Mucosa of stomach (tissue), 1 donor: ENCODE measurements around the gene TNRC18.

Source experiments
- H3K27me3 ChIP-seq: one replicate; pipeline ENCODE4 v1.7.0; 2013; ENCODE audit warnings: mild to moderate bottlenecking, low read length; ENCODE audit not compliant: control insufficient read depth, insufficient read depth
- H3K36me3 ChIP-seq: one replicate; pipeline ENCODE4 v1.7.0; 2013; ENCODE audit warnings: low read length; ENCODE audit not compliant: control insufficient read depth, insufficient read depth
- H3K4me1 ChIP-seq: one replicate; pipeline ENCODE4 v1.7.0; 2013; ENCODE audit warnings: mild to moderate bottlenecking, low read length; ENCODE audit not compliant: control insufficient read depth, insufficient read depth
- H3K4me3 ChIP-seq: one replicate; pipeline ENCODE4 v1.7.0; 2013; ENCODE audit warnings: low read length
- H3K9ac ChIP-seq: one replicate; pipeline ENCODE4 v1.7.0; 2013; ENCODE audit warnings: mild to moderate bottlenecking, low read length, moderate library complexity
- H3K9me3 ChIP-seq: one replicate; pipeline ENCODE4 v1.7.0; 2013; ENCODE audit warnings: mild to moderate bottlenecking, low read length, moderate library complexity; ENCODE audit not compliant: control insufficient read depth
- donor health status: Pancreatic carcinoma.

Gene TNRC18

DNA sequence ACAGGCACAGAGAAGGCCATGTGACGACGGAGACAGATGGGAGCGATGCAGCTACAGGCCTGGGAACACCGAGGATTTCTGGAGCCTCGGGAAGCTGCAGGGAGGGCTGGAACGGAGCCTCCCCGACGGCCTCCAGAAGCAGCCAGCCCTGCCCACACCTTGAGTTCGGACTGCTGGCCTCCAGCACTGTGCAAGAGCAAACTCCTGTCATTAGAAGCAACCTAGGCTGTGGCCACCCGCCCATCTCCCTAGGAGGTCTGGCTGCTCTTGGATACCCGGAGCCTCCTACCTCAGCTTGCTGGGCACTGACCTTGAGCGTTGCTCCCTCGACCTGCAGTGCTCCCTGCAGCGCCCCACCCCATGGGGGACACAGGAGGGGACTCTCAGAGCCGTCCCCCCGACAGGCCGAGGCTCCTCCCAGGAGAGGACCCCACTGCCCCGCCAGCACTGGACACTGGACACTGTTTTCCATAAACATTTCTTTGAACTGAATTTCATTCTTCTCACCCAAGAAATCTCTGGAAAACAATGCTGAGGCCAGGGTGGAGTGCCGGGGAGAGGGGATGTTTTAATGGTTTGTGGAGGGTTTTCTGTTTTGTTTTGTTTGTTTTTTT, 22.5 kb upstream of the TNRC18 start:
- Histone ChIP-seq H3K27me3 (no peaks in the 10 kb centered on the region), H3K36me3 (no peaks in the 10 kb centered on the region), H3K4me1 (no peaks in the 10 kb centered on the region), H3K4me3 (no peak overlapping the region), H3K9ac (no peak overlapping the region), H3K9me3 (no peaks in the 10 kb centered on the region)

DNA sequence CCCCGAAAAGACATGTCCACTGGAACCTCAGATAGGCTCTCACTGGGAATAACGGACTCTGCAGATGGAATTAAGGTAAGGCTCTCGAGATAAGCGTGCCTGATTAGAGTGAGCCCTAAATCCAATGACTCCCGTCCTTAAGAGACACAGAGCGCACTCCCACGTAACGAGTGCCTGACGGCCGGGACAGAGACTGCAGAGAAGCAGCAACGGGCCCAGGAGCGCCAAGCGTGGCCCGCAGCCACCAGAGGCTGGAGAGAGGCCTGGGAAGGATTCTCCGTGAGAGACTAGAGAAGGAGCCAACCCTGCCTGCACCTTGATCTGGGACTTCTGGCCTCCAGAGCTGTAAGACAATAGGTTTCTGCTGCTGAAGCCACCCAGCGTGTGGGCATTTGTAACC, 20.0 kb upstream of the TNRC18 start:
- Histone ChIP-seq H3K4me1 (no peaks in the 10 kb centered on the region), H3K9ac (no peak overlapping the region), H3K9me3 (no peaks in the 10 kb centered on the region), H3K27me3 (no peaks in the 10 kb centered on the region), H3K36me3 (no peaks in the 10 kb centered on the region), H3K4me3 (no peak overlapping the region)

DNA sequence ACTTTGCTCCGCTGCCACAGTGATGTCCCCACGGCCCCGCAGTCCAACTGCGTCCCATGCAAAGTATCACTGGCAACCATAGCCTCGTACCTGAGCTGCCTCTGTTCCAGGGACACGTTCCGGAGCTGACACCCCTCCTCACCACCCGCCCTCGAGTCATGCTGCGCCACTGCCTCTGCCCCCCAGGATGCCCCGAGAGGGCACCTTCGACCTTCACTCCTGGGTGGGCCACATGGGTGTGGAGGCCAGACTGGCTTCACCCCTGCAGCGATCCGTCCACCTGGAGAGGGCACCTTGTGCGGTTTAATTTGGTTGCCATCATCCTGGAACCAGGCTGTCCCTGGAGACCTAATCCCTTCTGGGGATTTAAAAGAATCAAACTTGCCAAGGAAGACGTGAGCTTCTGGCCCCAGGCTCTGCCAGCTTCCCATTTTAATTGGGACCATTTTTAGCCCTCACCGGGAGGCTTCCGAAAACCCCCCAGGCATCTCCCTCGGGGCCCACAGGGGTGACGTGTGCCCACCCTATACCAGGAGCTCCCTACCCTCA, 19.2 kb upstream of the TNRC18 start:
- Histone ChIP-seq H3K4me3 (no peak overlapping the region), H3K9ac (no peak overlapping the region), H3K9me3 (no peaks in the 10 kb centered on the region), H3K36me3 (no peaks in the 10 kb centered on the region), H3K27me3 (no peaks in the 10 kb centered on the region), H3K4me1 (no peaks in the 10 kb centered on the region)

DNA sequence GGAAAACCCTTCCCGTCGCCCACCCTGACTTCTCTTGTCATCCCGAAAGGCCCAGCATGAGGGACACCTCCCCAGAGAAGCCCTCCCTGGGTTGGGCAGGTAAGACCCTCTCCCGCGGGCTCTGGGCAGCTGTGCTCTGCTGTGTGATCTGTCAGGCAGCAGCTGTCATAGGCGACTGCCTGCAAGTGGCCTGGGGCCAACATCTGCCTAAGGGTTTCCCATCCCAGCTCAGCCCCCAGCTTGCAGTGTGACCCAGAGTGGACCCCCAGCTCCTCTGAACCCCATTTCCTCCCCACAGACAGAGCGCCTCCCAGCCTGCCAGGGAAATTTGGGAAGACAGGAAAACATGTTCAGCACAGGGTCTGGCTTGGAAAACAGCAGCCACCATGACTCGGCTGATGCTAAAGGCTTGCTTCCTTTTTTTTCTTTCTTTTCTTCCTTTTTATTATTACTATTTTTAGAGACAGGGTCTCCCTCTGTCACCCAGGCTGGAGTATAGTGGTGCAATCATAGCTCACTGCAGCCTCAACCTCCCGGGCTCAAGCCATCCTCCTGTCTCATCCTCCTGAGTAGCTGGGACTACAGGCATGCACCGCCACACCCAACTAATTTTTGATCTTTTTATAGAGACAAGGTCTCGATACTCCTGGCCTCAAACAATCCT, 18.3 kb upstream of the TNRC18 start:
- H3K36me3 ChIP-seq = no peaks in the 10 kb centered on the region

DNA sequence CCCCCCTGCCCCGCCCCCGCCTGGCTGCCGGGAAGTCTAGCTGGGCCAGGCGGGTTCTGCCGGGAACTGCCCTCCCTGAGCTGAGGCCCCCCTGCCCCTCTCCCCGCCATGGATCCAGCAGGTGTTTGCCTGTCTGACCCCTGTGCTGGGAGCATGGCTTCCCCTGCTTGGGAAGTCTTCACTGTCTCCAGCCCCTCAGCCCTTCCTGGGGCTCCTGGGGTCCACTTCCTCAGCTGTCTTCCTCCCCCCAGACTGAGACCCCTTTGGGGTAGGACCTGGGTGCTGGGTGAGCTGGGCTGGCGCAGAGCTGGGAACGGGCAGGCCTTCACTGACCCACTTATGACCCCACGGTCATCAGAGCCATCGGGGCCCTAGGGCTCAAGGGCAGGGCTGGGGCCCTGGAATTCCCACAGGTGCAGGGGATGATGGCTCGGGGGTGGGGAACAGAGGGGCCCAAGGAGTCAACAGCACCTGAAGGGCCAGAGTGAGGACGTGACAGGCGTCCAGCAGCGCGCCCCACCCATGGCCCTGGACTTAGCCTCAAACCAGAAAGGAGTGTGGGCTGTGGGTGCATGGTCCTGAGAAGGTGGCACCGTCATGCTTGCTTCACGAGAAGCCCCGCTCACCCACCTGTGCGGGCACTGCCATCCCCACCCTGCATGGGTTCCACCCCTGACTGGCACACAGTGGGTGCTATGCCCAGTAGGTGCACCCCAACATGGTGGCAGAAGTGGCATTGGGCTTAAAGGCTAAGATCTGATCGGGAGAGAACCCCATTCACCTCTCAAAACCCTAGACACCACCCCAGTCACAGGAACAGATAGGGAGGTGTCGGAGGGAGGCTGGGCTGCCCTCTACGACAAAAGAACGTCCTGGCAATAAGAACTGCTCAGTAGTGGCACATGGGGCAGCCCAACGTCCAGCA, 16.2 kb upstream of the TNRC18 start:
- H3K36me3 ChIP-seq = no peaks in the 10 kb centered on the region
- H3K27me3 ChIP-seq = no peaks in the 10 kb centered on the region
- no peaks in the 10 kb centered on the region for H3K9me3 ChIP-seq
- H3K4me3 ChIP-seq = no peak overlapping the region
- no peak overlapping the region for H3K9ac ChIP-seq
- no peaks in the 10 kb centered on the region for H3K4me1 ChIP-seq

More for the DNA sequence above, 18.3 kb upstream of the TNRC18 start:
- H3K4me3 ChIP-seq = no peak overlapping the region
- no peaks in the 10 kb centered on the region for H3K9me3 ChIP-seq
- H3K27me3 ChIP-seq = no peaks in the 10 kb centered on the region
- H3K4me1 ChIP-seq = no peaks in the 10 kb centered on the region
- H3K9ac ChIP-seq = no peak overlapping the region

- Histone ChIP-seq H3K27me3 (no peaks in the 10 kb centered on the region), H3K36me3 (no peaks in the 10 kb centered on the region), H3K9me3 (no peaks in the 10 kb centered on the region), H3K4me3 (no peak overlapping the region), H3K9ac (no peak overlapping the region), H3K4me1 (no peaks in the 10 kb centered on the region)
Observed at GRCh38 chr7:5439209-5439571, 15.6 kb upstream of the TNRC18 start.

DNA sequence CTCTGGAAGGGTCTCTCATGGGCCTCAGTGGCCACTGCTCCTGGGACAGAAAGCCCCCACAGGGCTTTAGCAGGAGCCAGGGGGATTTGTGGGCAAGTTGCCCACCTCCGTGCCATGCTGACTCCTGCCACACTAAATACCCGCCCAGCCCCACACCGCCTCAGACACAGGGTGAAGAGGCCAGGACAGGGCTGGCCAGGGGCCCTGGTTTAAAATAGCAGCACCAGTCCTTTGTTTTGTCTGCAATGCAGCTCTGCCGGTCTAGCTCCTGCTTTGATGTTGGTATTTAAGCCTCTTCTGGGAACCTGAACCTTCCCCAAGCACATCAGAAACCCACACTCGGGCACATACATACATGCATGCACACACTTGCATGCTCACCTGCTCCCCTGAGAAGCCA, 14.4 kb upstream of the TNRC18 start:
- Histone ChIP-seq H3K36me3 (peaks cover 4% of the 10 kb centered on the region), H3K9me3 (no peaks in the 10 kb centered on the region), H3K4me3 (no peak overlapping the region), H3K9ac (no peak overlapping the region), H3K27me3 (no peaks in the 10 kb centered on the region), H3K4me1 (no peaks in the 10 kb centered on the region)

DNA sequence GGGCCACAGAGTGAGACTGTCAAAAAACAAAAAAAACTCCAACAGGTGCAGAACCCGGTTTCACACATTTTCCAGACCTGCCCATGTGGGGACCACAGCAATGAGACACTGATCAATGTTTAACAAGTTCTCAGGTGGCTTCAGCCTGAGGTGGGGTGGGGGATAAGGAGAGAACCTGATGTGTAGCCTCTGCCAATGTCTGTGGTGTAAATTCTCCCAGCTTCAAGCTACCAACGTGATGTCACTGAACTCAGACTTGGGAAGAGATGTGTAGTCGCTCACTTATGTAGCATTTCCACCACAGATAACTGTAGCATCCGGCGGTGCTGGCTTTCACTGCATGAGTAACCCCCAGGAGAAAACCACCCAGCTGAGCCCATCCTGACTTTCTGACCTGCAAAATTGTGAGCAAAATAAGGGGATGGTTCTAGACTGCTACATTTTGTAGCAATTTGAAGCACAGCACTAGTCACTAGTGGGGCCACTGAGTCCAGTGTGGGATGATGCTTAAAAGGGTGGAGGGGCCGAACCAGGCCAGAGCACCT, 13.8 kb upstream of the TNRC18 start:
- no peak overlapping the region for H3K9ac ChIP-seq
- H3K9me3 ChIP-seq = no peaks in the 10 kb centered on the region
- no peaks in the 10 kb centered on the region for H3K27me3 ChIP-seq
- peaks cover 5% of the 10 kb centered on the region for H3K36me3 ChIP-seq
- no peak overlapping the region for H3K4me3 ChIP-seq
- H3K4me1 ChIP-seq = no peaks in the 10 kb centered on the region

DNA sequence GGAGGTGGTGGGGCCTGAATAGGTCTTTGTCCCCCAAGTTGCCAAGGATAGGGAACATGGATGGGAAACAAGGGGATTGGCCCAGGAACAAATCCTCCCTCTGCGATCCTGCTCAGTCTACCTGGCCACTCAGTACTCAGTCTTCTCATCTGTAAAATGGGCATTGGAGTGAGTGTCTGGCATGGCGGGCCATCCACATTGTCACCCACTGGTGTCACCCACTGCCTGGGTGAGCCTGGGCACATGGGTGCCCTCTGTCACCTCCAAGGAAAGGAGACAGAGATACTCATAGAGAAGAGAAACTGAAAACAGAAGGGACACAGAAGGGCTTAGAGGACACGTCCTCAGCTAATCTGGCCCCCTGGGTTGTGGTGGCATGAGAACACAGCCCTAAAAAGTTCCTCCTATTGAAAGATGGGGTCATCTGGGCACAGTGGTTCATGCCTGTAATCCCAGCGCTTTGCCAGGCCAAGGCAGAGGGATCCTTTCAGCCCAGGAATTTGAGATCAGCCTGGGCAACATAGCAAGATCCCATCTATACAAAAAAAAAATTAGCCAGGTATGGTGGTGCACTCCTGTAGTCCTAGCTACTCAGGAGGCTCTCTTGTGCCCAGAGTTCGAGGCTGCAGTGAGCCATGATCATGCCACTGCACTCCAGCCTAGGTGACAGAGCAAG, 12.5 kb upstream of the TNRC18 start:
- Histone ChIP-seq H3K27me3 (no peaks in the 10 kb centered on the region), H3K9me3 (no peaks in the 10 kb centered on the region), H3K9ac (no peak overlapping the region), H3K36me3 (peaks cover 5% of the 10 kb centered on the region), H3K4me3 (no peak overlapping the region), H3K4me1 (no peaks in the 10 kb centered on the region)

GRCh38 chr7:5435291-5436002, 11.8 kb upstream of the TNRC18 start:
- Histone ChIP-seq H3K4me1 (peaks cover 3% of the 10 kb centered on the region), H3K4me3 (no peak overlapping the region), H3K9ac (no peak overlapping the region), H3K36me3 (peaks cover 5% of the 10 kb centered on the region), H3K9me3 (no peaks in the 10 kb centered on the region), H3K27me3 (no peaks in the 10 kb centered on the region)

DNA sequence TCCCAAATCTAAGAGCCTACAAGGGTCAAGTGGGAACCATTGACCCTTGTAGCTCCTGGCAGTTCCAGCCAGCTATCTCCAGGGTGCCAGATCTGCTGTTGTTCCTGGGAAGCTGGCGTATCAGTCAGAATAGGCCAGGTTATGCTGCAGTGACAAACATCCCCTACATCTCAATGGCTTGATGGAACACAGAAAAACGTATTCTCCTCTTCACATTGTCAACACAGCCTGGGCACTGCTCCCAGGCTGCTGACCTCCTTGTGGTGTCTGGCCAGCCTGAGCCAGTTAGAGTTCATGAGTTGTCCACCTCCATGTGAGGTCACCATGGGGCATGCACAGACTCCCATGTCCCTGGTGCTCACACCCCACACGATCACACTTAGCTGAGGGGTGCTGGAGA, 9.5 kb upstream of the TNRC18 start:
- H3K9ac ChIP-seq = no peak overlapping the region

More for the DNA sequence above, 9.5 kb upstream of the TNRC18 start:
- peaks cover 15% of the 10 kb centered on the region for H3K4me1 ChIP-seq
- no peaks in the 10 kb centered on the region for H3K9me3 ChIP-seq
- peaks cover 5% of the 10 kb centered on the region for H3K36me3 ChIP-seq
- H3K27me3 ChIP-seq = no peaks in the 10 kb centered on the region
- H3K4me3 ChIP-seq = no peak overlapping the region
